ENCODE results near the gene F10.
"Not testable (repeated sequence)": the region's sequence is repeated elsewhere in the genome, so short reads cannot be mapped to it uniquely, and the experiment has no call there.

F10 gene

GRCh38 chr13:113110852-113111315 lies 11.7 kb upstream of the F10 start:
- Histone ChIP-seq H3K27me3 (ENCODE audit: insufficient read depth, low read depth) (no peaks in the 10 kb centered on the region; the same call in 1 of the 2 replicates), H2AFZ (ENCODE audit: low read depth) (no peak overlapping the region), H3K4me3 (IDR thresholded peaks at IDR 0.05; ENCODE audit: insufficient read depth, low read depth, low read length) (no peak overlapping the region), H4K20me1 (ENCODE audit: insufficient read depth) (no peaks in the 10 kb centered on the region), H3K27ac (no peak overlapping the region), H3K4me1 (ENCODE audit: low read depth, poor library complexity, severe bottlenecking) (no peaks in the 10 kb centered on the region), H3K36me3 (ENCODE audit: insufficient read depth) (no peaks in the 10 kb centered on the region), H3K9ac (no peak overlapping the region), H3K4me2 (no peak overlapping the region), H3K79me2 (ENCODE audit: insufficient read depth, low read depth) (no peaks in the 10 kb centered on the region)
- TF ChIP-seq CTCF (conservative IDR thresholded peaks at IDR 0.05; ENCODE audit: low read depth, low read length) = no peak

- H3K27ac ChIP-seq; H4K20me1 ChIP-seq (ENCODE audit: insufficient read depth); H3K9ac ChIP-seq; H3K27me3 ChIP-seq (ENCODE audit: insufficient read depth, low read depth); H2AFZ ChIP-seq (ENCODE audit: low read depth); H3K79me2 ChIP-seq (ENCODE audit: insufficient read depth, low read depth); H3K4me1 ChIP-seq (ENCODE audit: low read depth, poor library complexity, severe bottlenecking); H3K36me3 ChIP-seq (ENCODE audit: insufficient read depth); H3K4me2 ChIP-seq; H3K4me3 ChIP-seq (IDR thresholded peaks at IDR 0.05; ENCODE audit: insufficient read depth, low read depth, low read length): not testable (repeated sequence)
These were observed 10.8 kb upstream of the F10 start for GRCh38 chr13:113111821-113112220.

GRCh38 chr13:113112475-113112874 lies 10.1 kb upstream of the F10 start:
- not testable (repeated sequence) for H3K27me3 ChIP-seq (ENCODE audit: insufficient read depth, low read depth); H3K9ac ChIP-seq; H3K27ac ChIP-seq; H2AFZ ChIP-seq (ENCODE audit: low read depth); H3K4me1 ChIP-seq (ENCODE audit: low read depth, poor library complexity, severe bottlenecking); H3K36me3 ChIP-seq (ENCODE audit: insufficient read depth); H4K20me1 ChIP-seq (ENCODE audit: insufficient read depth); H3K4me3 ChIP-seq (IDR thresholded peaks at IDR 0.05; ENCODE audit: insufficient read depth, low read depth, low read length); H3K4me2 ChIP-seq; H3K79me2 ChIP-seq (ENCODE audit: insufficient read depth, low read depth)

DNA sequence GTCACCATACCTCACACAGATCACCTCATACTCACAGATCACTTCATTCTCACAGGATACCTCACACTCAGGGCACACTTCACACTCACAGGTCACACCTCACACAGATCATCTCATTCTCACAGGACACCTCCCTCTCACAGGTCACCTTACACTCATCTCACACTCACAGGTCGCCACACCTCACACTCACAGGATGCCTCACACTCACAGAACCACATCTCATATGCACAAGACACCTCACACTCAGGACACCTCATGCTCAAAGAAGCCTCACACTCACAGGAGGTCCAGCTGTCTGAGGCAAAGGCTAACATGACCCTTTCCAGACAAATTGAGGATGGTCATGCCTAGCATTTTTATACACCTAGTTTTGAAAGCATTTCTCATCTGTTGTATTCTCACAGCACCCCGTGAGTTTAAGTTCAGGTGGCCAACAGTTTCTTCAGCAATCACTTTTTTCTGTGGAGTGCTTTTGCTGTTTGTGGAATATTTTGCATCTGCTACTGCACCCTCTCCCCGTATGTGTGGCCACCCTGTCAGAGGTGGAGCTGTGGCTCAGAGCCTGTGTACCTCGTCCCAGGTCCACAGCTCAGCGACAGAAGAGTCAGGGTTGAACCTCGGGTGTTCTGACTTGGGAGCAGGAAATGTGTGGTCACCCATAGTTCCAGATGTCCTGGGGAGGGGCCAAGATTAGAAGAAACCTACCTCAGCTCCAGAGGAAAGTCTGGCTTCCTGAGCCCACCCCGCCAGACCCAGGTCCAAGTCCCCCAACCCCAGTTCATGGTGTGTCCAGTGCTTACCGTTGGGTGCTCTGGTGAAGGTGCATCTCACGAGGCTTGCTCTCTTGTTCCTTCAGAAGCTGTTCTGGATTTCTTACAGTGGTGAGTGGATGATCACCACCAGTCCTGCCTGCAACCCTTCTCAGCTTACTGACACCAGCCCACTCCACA lies 9.4 kb upstream of the F10 start:
- H2AFZ ChIP-seq (ENCODE audit: low read depth) = no peak overlapping the region
- H3K27me3 ChIP-seq (ENCODE audit: insufficient read depth, low read depth) = no peaks in the 10 kb centered on the region; the same call in 1 of the 2 replicates

DNA sequence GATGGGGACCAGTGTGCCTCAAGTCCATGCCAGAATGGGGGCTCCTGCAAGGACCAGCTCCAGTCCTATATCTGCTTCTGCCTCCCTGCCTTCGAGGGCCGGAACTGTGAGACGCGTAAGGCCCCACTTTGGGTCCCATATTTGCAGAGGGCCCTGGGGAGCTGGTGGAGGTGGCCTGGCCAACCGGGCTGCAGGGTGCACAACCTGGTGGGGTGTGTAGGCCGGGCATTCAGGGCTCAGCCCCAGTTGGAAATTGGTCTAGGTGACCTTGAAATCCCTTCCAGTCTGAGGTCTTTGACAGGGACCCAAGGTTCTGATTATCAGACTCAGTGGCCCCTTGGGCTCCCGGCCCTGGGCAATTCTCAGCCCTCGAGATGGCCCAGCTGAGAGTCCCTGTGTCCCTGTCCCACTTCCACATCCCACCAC lies 8.7 kb upstream of the F10 start:
- Histone ChIP-seq H3K27me3 (ENCODE audit: insufficient read depth, low read depth) (no peaks in the 10 kb centered on the region; the same call in 1 of the 2 replicates), H3K4me1 (ENCODE audit: low read depth, poor library complexity, severe bottlenecking) (no peaks in the 10 kb centered on the region), H3K27ac (no peak overlapping the region), H2AFZ (ENCODE audit: low read depth) (no peak overlapping the region), H3K4me3 (IDR thresholded peaks at IDR 0.05; ENCODE audit: insufficient read depth, low read depth, low read length) (no peak overlapping the region), H3K9ac (no peak overlapping the region), H3K4me2 (no peak overlapping the region), H4K20me1 (ENCODE audit: insufficient read depth) (no peaks in the 10 kb centered on the region), H3K79me2 (ENCODE audit: insufficient read depth, low read depth) (no peaks in the 10 kb centered on the region), H3K36me3 (ENCODE audit: insufficient read depth) (no peaks in the 10 kb centered on the region)
- no peak for TF ChIP-seq CTCF (conservative IDR thresholded peaks at IDR 0.05; ENCODE audit: low read depth, low read length)

More for the DNA sequence above, 9.4 kb upstream of the F10 start:
- Histone ChIP-seq H3K4me2 (no peak overlapping the region), H3K79me2 (ENCODE audit: insufficient read depth, low read depth) (no peaks in the 10 kb centered on the region), H3K36me3 (ENCODE audit: insufficient read depth) (no peaks in the 10 kb centered on the region), H3K9ac (no peak overlapping the region), H4K20me1 (ENCODE audit: insufficient read depth) (no peaks in the 10 kb centered on the region), H3K4me1 (ENCODE audit: low read depth, poor library complexity, severe bottlenecking) (no peaks in the 10 kb centered on the region), H3K4me3 (IDR thresholded peaks at IDR 0.05; ENCODE audit: insufficient read depth, low read depth, low read length) (no peak overlapping the region), H3K27ac (no peak overlapping the region)
- no peak for TF ChIP-seq CTCF (conservative IDR thresholded peaks at IDR 0.05; ENCODE audit: low read depth, low read length)
